H9 (cell line): ENCODE data around the gene VCP. TPM values are rescaled to one million over a fixed set of nuclear protein-coding genes. Genes with fewer than 3 reads are reported as not detected.

Experiments used
- DNase-seq: peaks from one replicate; pipeline ENCODE4 v3.0.0-alpha.2; 2017
- H2AFZ ChIP-seq: one replicate; pipeline ENCODE4 v1.6.1; 2013; ENCODE audit warnings: mild to moderate bottlenecking, low read length, control low read depth, moderate library complexity
- H2AK5ac ChIP-seq: 2 replicates; pipeline ENCODE4 v1.6.1; 2013; ENCODE audit warnings: low read length, control low read depth, mixed read lengths; ENCODE audit not compliant: insufficient read length
- H2BK120ac ChIP-seq: one replicate; pipeline ENCODE4 v1.6.1; 2013; ENCODE audit warnings: low read depth, mild to moderate bottlenecking, low read length, control low read depth, inconsistent platforms; ENCODE audit not compliant: poor library complexity, severe bottlenecking
- H2BK12ac ChIP-seq: 2 replicates; pipeline ENCODE4 v1.6.1; 2013; ENCODE audit warnings: low read length, control low read depth, mixed read lengths, low read depth; ENCODE audit not compliant: insufficient read length
- H2BK15ac ChIP-seq: 2 replicates; pipeline ENCODE4 v1.6.1; 2013; ENCODE audit warnings: low read depth, low read length, control low read depth
- H2BK20ac ChIP-seq: one replicate; pipeline ENCODE4 v1.6.1; 2013; ENCODE audit warnings: low read depth, mild to moderate bottlenecking, low read length, control low read depth, inconsistent platforms; ENCODE audit not compliant: poor library complexity, severe bottlenecking
- H2BK5ac ChIP-seq: 2 replicates; pipeline ENCODE4 v1.6.1; 2013; ENCODE audit warnings: low read length, control low read depth, mixed read lengths; ENCODE audit not compliant: insufficient read length
- H3K14ac ChIP-seq: 2 replicates; pipeline ENCODE4 v1.6.1; 2013; ENCODE audit warnings: low read length, control low read depth; ENCODE audit not compliant: insufficient read depth
- H3K18ac ChIP-seq: 2 replicates; pipeline ENCODE4 v1.6.1; 2013; ENCODE audit warnings: low read depth, mild to moderate bottlenecking, mixed read lengths, low read length, control low read depth; ENCODE audit not compliant: insufficient read length
- H3K23ac ChIP-seq: 2 replicates; pipeline ENCODE4 v1.6.1; 2013; ENCODE audit warnings: low read length, control low read depth, mixed read lengths, low read depth; ENCODE audit not compliant: insufficient read length
- H3K23me2 ChIP-seq: 2 replicates; pipeline ENCODE4 v1.6.1; 2013; ENCODE audit warnings: low read depth, mild to moderate bottlenecking, mixed read lengths, low read length, control low read depth; ENCODE audit not compliant: insufficient read length, poor library complexity, severe bottlenecking
- H3K27ac ChIP-seq: 2 replicates; pipeline ENCODE4 v1.5.1; 2013; ENCODE audit warnings: low read length, control low read depth, mixed read lengths, low read depth; ENCODE audit not compliant: insufficient read length
- H3K27me3 ChIP-seq: 2 replicates; pipeline ENCODE4 v1.6.1; 2013; ENCODE audit warnings: low read length, control low read depth, inconsistent platforms; ENCODE audit not compliant: insufficient read depth
- H3K4ac ChIP-seq: 2 replicates; pipeline ENCODE4 v1.6.1; 2013; ENCODE audit warnings: low read depth, mild to moderate bottlenecking, control low read depth, inconsistent platforms, low read length, moderate library complexity
- H3K4me1 ChIP-seq: 2 replicates; pipeline ENCODE4 v1.6.1; 2013; ENCODE audit warnings: low read length, control low read depth, inconsistent platforms; ENCODE audit not compliant: insufficient read depth
- H3K4me2 ChIP-seq: 2 replicates; pipeline ENCODE4 v1.6.1; 2013; ENCODE audit warnings: low read length, control low read depth, mixed read lengths; ENCODE audit not compliant: insufficient read length, insufficient read depth
- H3K56ac ChIP-seq: 2 replicates; pipeline ENCODE4 v1.6.1; 2013; ENCODE audit warnings: low read depth, mild to moderate bottlenecking, mixed read lengths, low read length, control low read depth; ENCODE audit not compliant: insufficient read length
- H3K79me1 ChIP-seq: 2 replicates; pipeline ENCODE4 v1.6.1; 2013; ENCODE audit warnings: low read depth, mild to moderate bottlenecking, moderate library complexity, low read length, control low read depth, inconsistent platforms; ENCODE audit not compliant: insufficient read depth, poor library complexity, severe bottlenecking
- H3K79me2 ChIP-seq: 2 replicates; pipeline ENCODE4 v1.6.1; 2013; ENCODE audit warnings: low read length, control low read depth, inconsistent platforms; ENCODE audit not compliant: insufficient read depth
- H3K9ac ChIP-seq: 2 replicates; pipeline ENCODE4 v1.6.1; 2013; ENCODE audit warnings: low read length, control low read depth, mixed read lengths; ENCODE audit not compliant: insufficient read length; ENCODE audit errors: extremely low read depth
- H3K9me3 ChIP-seq: one replicate; pipeline ENCODE4 v1.6.1; 2013; ENCODE audit warnings: low read depth, low read length, inconsistent platforms; ENCODE audit not compliant: control insufficient read depth
- H3T11ph ChIP-seq: one replicate; pipeline ENCODE4 v1.6.1; 2013; ENCODE audit warnings: mild to moderate bottlenecking, low read length, control low read depth, inconsistent platforms
- H4K20me1 ChIP-seq: one replicate; pipeline ENCODE4 v1.6.1; 2013; ENCODE audit not compliant: control insufficient read depth, insufficient read length, insufficient read depth
- H4K5ac ChIP-seq: 2 replicates; pipeline ENCODE4 v1.6.1; 2013; ENCODE audit warnings: low read depth, mild to moderate bottlenecking, mixed read lengths, low read length, control low read depth; ENCODE audit not compliant: insufficient read length
- H4K8ac ChIP-seq: replicated peaks from 2 replicates; pipeline ENCODE4 v1.6.1; 2013; ENCODE audit warnings: low read length, control low read depth, mixed read lengths, low read depth; ENCODE audit not compliant: insufficient read length
- H4K91ac ChIP-seq: 2 replicates; pipeline ENCODE4 v1.6.1; 2013; ENCODE audit warnings: low read depth, mild to moderate bottlenecking, moderate library complexity, mixed read lengths, low read length, control low read depth; ENCODE audit not compliant: insufficient read length
- H3K27ac Mint-ChIP-seq, 3 experiments: 2 replicates in 2 of 3; 3 replicates in 1 of 3; pipeline ENCODE4 v1.8.0; 2020 to 2021; ENCODE audit warnings: mixed read lengths in 3 of 3, mild to moderate bottlenecking in 1 of 3, moderate library complexity in 1 of 3
- H3K27me3 Mint-ChIP-seq: 2 replicates; pipeline ENCODE4 v1.8.0; 2021; ENCODE audit warnings: low read depth, mild to moderate bottlenecking, moderate library complexity, mixed read lengths
- H3K36me3 Mint-ChIP-seq, 3 experiments: 2 replicates in 2 of 3; 3 replicates in 1 of 3; pipeline ENCODE4 v1.8.0; 2020 to 2021; ENCODE audit warnings: low read depth in 3 of 3, mixed read lengths in 3 of 3; ENCODE audit not compliant: insufficient read depth in 1 of 3
- H3K4me1 Mint-ChIP-seq, 2 experiments: 2 replicates each; pipeline ENCODE4 v1.8.0; 2020; ENCODE audit warnings: mixed read lengths in 2 of 2
- H3K4me3 Mint-ChIP-seq, 2 experiments: 2 replicates in 1 of 2; 3 replicates in 1 of 2; pipeline ENCODE4 v1.8.0; 2020 to 2021; ENCODE audit warnings: mild to moderate bottlenecking in 2 of 2, mixed read lengths in 2 of 2, moderate library complexity in 1 of 2
- H3K9me3 Mint-ChIP-seq, 2 experiments: 2 replicates in 1 of 2; 3 replicates in 1 of 2; pipeline ENCODE4 v1.8.0; 2020; ENCODE audit warnings: mild to moderate bottlenecking in 2 of 2, mixed read lengths in 2 of 2, moderate library complexity in 1 of 2
- WGBS: extraction: QIAGEN DNeasy Blood & Tissue Kit; methylation state at CpG from one replicate; pipeline ENCODE4 v1.1.7; 2013; ENCODE audit warnings: missing lambda C conversion rate, low lambda C conversion rate, mixed read lengths; ENCODE audit not compliant: insufficient read length; ENCODE audit errors: extremely low coverage; 5-methylcytosine and 5-hydroxymethylcytosine counted together
- total RNA-seq: library from RNA; stranded (reverse); gene quantifications from 2 replicates; pipeline ENCODE4 v1.2.1, GENCODE V29; 2021
- TF ChIP-seq, protein P1 (sequence below): fragments of 200-600 bp; sonication (generic); conservative IDR thresholded peaks from 3 replicates; pipeline ENCODE4 v1.8.0; 2021; ENCODE audit warnings: antibody characterized with exemption, mild to moderate bottlenecking

The VCP gene
- total RNA-seq, 1 experiment from 2014 or later, result 407 TPM

DNA sequence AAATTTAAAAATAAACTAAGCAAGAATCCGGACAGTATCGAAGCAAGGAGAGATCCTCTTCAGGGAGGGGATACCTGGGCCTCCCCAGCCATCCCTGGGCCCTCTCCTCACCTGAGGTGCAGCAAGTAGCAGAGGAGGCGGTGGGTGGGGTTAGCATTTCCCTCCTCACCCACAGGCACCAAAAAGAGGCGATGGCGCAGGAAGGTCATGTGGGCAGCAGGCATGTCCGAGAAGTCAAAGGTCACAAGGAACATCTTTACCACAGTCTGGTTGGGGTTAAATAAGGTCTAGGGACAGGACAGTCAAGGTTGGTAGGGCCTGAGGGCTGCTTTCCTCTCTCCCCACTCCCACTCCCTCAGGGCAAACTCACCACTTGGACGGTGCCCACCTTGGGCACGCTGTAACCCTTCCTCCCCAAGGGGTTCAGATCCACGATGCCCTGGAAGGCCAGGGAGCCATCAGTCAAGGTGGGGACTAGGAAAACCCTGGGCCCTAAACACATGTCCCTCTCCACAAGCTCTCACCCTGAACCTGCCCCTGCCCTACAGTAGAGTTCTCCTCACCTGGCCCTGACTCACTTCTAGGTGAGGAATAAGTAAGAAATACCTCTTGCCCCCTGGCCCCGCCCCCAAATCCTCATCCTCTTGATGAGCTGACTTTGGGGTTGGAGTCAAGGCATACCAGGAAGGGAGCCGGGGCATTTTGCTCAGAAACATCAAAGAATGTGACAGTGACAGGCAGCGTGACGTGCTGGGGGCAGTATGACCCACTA is 33.3 kb upstream of the VCP start:
- Mint-ChIP-seq H3K27ac (peak overlapping the region in 1 of 3 experiments; percentile 44; a peak in 2 of 7 replicates), H3K27me3 (no peaks in the 10 kb centered on the region), H3K4me1 (peaks cover 21 to 23% of the 10 kb centered on the region in 2 experiments), H3K9me3 (no peaks in the 10 kb centered on the region; a peak in 1 of 5 replicates), H3K4me3 (no peak overlapping the region; a peak in 1 of 5 replicates), H3K36me3 (peaks cover 10 to 32% (median 28%) of the 10 kb centered on the region in 3 experiments)
- no peaks in the 10 kb centered on the region for H3K4me1 ChIP-seq
- H3T11ph ChIP-seq, result no peak overlapping the region
- H2BK5ac ChIP-seq, result no peak overlapping the region
- no peaks in the 10 kb centered on the region for H3K9me3 ChIP-seq
- no peak overlapping the region for H3K9ac ChIP-seq
- H3K18ac ChIP-seq, result no peak overlapping the region
- no peak overlapping the region for H2BK120ac ChIP-seq
- peaks cover 5% of the 10 kb centered on the region; the same call in 1 of the 2 replicates for H3K79me2 ChIP-seq
- H4K91ac ChIP-seq, result no peak overlapping the region
- no peak overlapping the region for H2AFZ ChIP-seq
- no peak overlapping the region for H3K4ac ChIP-seq
- H3K23me2 ChIP-seq, result peaks cover 10% of the 10 kb centered on the region
- H2BK12ac ChIP-seq, result no peak overlapping the region
- DNase-seq, result no peak
- no peaks in the 10 kb centered on the region for H3K27me3 ChIP-seq
- H2BK15ac ChIP-seq, result no peak overlapping the region
- no peak overlapping the region for H2AK5ac ChIP-seq
- no peaks in the 10 kb centered on the region for H4K20me1 ChIP-seq
- no peak overlapping the region for H4K5ac ChIP-seq
- TF ChIP-seq, protein P1, sequence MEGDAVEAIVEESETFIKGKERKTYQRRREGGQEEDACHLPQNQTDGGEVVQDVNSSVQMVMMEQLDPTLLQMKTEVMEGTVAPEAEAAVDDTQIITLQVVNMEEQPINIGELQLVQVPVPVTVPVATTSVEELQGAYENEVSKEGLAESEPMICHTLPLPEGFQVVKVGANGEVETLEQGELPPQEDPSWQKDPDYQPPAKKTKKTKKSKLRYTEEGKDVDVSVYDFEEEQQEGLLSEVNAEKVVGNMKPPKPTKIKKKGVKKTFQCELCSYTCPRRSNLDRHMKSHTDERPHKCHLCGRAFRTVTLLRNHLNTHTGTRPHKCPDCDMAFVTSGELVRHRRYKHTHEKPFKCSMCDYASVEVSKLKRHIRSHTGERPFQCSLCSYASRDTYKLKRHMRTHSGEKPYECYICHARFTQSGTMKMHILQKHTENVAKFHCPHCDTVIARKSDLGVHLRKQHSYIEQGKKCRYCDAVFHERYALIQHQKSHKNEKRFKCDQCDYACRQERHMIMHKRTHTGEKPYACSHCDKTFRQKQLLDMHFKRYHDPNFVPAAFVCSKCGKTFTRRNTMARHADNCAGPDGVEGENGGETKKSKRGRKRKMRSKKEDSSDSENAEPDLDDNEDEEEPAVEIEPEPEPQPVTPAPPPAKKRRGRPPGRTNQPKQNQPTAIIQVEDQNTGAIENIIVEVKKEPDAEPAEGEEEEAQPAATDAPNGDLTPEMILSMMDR, result no peak
- H3K4me2 ChIP-seq, result no peak overlapping the region
- H3K79me1 ChIP-seq, result peaks cover 9% of the 10 kb centered on the region
- no peak overlapping the region for H3K23ac ChIP-seq
- H3K14ac ChIP-seq, result no peak overlapping the region
- no peak overlapping the region for H3K27ac ChIP-seq
- no peak overlapping the region for H3K56ac ChIP-seq
- H4K8ac ChIP-seq, result no peak overlapping the region
- H2BK20ac ChIP-seq, result no peak overlapping the region
- WGBS, result no CpG with 5 or more reads among the region's 13 CpGs
